Adrenal gland (tissue), 12 donors: ENCODE results near the gene RSRC1. TPM values are rescaled to one million over a fixed set of nuclear protein-coding genes. Genes with fewer than 3 reads are reported as not detected.

Experiments
- DNase-seq, 7 donors: peaks; one replicate each; pipeline ENCODE4 v3.0.0-alpha.2; 2019 to 2020
- H3K27ac ChIP-seq, 5 donors: fragments of 200-600 bp; sonication (generic) in 4 of 5; 1 replicate in 3 of 5; 2 replicates in 2 of 5; pipeline versions ENCODE4 v1.5.1 to v1.8.0; 2016 to 2020; ENCODE audit warnings: mild to moderate bottlenecking in 1 of 5
- H3K27me3 ChIP-seq: fragments of 200-600 bp; 2 replicates; pipeline ENCODE4 v1.8.0; 2021
- H3K36me3 ChIP-seq, 2 donors: fragments of 200-600 bp; replicated peaks in 1 of 2; 1 replicate in 1 of 2; 2 replicates in 1 of 2; pipeline versions ENCODE4 v1.5.1 to v1.8.0; 2018 to 2022
- H3K4me1 ChIP-seq, 2 donors: fragments of 200-600 bp; replicated peaks in 1 of 2; 1 replicate in 1 of 2; 2 replicates in 1 of 2; pipeline versions ENCODE4 v1.5.1 to v1.8.0; 2018 to 2021
- H3K4me3 ChIP-seq, 4 donors: fragments of 200-600 bp; sonication (generic) in 3 of 4; one replicate each; pipeline ENCODE4 v1.5.1; 2016 to 2018
- H3K9me3 ChIP-seq, 3 donors: fragments of 200-600 bp; sonication (generic) in 1 of 3; replicated peaks in 1 of 3; 1 replicate in 2 of 3; 2 replicates in 1 of 3; pipeline versions ENCODE4 v1.5.1 to v1.8.0; 2016 to 2021
- POLR2A ChIP-seq, 2 donors: fragments of 450-650 bp; IDR thresholded peaks; one replicate each; pipeline ENCODE4 v1.6.1; 2017; ENCODE audit warnings: antibody characterized with exemption in 2 of 2, mild to moderate bottlenecking in 2 of 2, moderate library complexity in 1 of 2
- WGBS, 4 donors: extraction: QIAGEN DNeasy Blood & Tissue Kit in 2 of 4; methylation state at CpG; one replicate each; pipeline versions ENCODE4 v1.1.5 to v1.1.7; 2013 to 2017; 5-methylcytosine and 5-hydroxymethylcytosine counted together
- intact Hi-C, 2 donors: fragments of 100-400 bp; cut with DNase I; formaldehyde crosslinking; loops; one replicate each; pipeline versions ENCODE4 v1.14.1 to v1.15.0; 2022 to 2023
- polyA plus RNA-seq, 3 donors: library from polyadenylated mRNA; stranded (reverse); fragments of 200-250 nt in 2 of 3; fragments of 350-450 nt in 1 of 3; fragmentation: Illumina TruSeq in 1 of 3; extraction: RNeasy Lipid Tissue Mini Kit (QIAGEN cat#74804) in 1 of 3; gene quantifications; one replicate each; pipeline ENCODE4 v1.2.3, GENCODE V29; 2013 to 2014
- total RNA-seq, 9 donors: library from RNA; depleted of rRNA in 4 of 9; stranded (reverse); fragments of >200 nt in 4 of 9; fragments of 120-200 nt in 1 of 9; fragmentation: NEBNext Ultra II Directional in 1 of 9; extraction: Animal tissue kit (Norgen Biotek cat#: 25700) in 1 of 9; gene quantifications; one replicate each; pipeline versions ENCODE4 v1.1.0 to v1.2.4, GENCODE V29; 2013 to 2023
- TF ChIP-seq, protein P1 (sequence below), 6 experiments: fragments of 450-650 bp in 4 of 6; fragments of 200-600 bp in 2 of 6; sonication (generic) in 1 of 6; IDR thresholded peaks; 1 replicate in 5 of 6; 2 replicates in 1 of 6; pipeline versions ENCODE4 v1.5.1 to v1.8.0; 2016 to 2021; ENCODE audit warnings: antibody characterized with exemption in 6 of 6, mild to moderate bottlenecking in 2 of 6, moderate library complexity in 1 of 6
- donor health status: healthy with polysubstance abuse.
- donor health status: Bipolar disorder and iron deficiency.
- donor health status: DM: yes; HTN: yes; CAD: no.
- donor health status: DM: no; HTN: no; CAD: no.
- donor health status: DM: no; HTN: no; CAD: no.
- donor health status: DM: yes; HTN: yes; CAD: no.

RSRC1 gene
- total and polyA plus RNA-seq, 12 donors = 12.6 to 125 (median 37.5) TPM

DNA sequence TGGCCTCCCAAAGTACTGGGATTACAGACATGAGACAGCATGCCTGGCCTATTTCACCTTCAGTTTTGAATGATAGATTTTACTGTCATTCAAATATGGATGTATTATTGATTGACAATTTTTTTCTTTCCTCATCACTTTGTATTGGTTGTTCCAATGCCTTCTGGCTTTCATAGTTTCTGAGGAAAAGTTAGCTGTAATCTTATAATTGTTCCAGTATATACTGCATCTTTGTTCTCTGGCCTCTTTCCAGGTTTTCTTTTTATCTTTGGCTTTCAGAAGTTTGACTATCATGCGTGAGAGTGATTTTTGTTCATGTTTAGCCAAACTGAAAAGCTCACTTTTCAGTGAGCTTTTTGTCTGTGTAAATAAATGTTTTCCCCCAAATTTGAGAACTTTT, 157.1 kb downstream of the RSRC1 start:
- DNase-seq = no peak
- no peaks in the 10 kb centered on the region for H3K36me3 ChIP-seq
- H3K27ac ChIP-seq = no peak overlapping the region
- TF ChIP-seq POLR2A (IDR thresholded peaks at IDR 0.05) = no peak
- TF ChIP-seq, protein P1, sequence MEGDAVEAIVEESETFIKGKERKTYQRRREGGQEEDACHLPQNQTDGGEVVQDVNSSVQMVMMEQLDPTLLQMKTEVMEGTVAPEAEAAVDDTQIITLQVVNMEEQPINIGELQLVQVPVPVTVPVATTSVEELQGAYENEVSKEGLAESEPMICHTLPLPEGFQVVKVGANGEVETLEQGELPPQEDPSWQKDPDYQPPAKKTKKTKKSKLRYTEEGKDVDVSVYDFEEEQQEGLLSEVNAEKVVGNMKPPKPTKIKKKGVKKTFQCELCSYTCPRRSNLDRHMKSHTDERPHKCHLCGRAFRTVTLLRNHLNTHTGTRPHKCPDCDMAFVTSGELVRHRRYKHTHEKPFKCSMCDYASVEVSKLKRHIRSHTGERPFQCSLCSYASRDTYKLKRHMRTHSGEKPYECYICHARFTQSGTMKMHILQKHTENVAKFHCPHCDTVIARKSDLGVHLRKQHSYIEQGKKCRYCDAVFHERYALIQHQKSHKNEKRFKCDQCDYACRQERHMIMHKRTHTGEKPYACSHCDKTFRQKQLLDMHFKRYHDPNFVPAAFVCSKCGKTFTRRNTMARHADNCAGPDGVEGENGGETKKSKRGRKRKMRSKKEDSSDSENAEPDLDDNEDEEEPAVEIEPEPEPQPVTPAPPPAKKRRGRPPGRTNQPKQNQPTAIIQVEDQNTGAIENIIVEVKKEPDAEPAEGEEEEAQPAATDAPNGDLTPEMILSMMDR (IDR thresholded peaks at IDR 0.05) = no peak
- intact Hi-C loops = no loop called here
- H3K4me1 ChIP-seq = no peaks in the 10 kb centered on the region
- H3K9me3 ChIP-seq = peaks cover 0 to 26% (median 22%) of the 10 kb centered on the region in 3 donors
- H3K4me3 ChIP-seq = no peak overlapping the region
- WGBS, 4 donors = 92 to 100% (median 93%) methylated on average over 1 of the region's 1 CpG
- H3K27me3 ChIP-seq = no peaks in the 10 kb centered on the region

DNA sequence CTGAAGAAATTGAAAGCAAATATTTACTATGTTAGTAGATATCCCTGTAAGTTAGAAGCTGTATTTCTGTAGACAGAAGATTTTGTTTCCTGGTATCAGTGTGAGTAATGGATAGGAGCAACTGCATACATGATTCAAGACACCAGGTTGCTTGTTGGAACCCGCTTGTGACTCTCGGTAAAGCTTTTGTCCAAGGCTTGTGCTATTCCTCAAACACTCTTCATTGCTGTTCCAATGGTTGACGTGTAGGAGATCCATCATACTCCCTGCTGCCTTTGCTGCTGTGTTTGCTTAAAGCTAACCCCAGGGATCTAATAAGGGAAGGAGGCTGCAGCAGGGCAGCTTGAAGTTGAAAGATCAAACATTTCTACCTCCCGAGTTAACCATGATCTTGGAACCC, 160.1 kb downstream of the RSRC1 start:
- Histone ChIP-seq H3K9me3 (peaks cover 0 to 26% (median 21%) of the 10 kb centered on the region in 3 donors), H3K27ac (no peak overlapping the region), H3K4me3 (no peak overlapping the region), H3K36me3 (no peaks in the 10 kb centered on the region), H3K4me1 (no peaks in the 10 kb centered on the region), H3K27me3 (no peaks in the 10 kb centered on the region)
- no peak for DNase-seq
- WGBS, 4 donors = 87 to 93% (median 92%) methylated on average over 4 of the region's 4 CpGs
- TF ChIP-seq, protein P1 (IDR thresholded peaks at IDR 0.05) = no peak
- no peak for TF ChIP-seq POLR2A (IDR thresholded peaks at IDR 0.05)
- intact Hi-C loops = no loop called here

DNA sequence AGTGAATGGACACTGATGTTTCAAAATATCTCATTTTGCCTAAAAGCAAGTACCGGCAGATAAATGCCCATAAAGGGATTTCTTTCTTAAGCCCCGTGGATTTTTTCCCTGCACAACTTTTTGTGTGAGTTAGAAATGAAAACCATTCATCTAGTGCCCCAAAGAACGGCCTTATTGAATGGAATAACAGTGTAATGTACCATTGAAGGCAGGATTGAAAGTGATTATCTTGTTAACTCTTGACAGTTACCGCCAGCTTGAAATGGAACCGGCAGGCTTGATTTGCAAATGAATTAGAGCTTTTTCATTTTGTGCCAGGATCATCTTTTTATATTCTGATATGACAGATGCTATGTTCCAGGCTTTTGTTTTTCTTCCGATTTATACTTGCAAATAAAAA, 162.2 kb downstream of the RSRC1 start:
- peaks cover 0 to 13% (median 11%) of the 10 kb centered on the region in 3 donors for H3K9me3 ChIP-seq
- H3K27me3 ChIP-seq = no peaks in the 10 kb centered on the region
- intact Hi-C loops = no loop called here
- H3K36me3 ChIP-seq = no peaks in the 10 kb centered on the region
- WGBS, 4 donors = 80 to 85% (median 84%) methylated on average over 6 of the region's 6 CpGs
- DNase-seq = no peak
- no peak overlapping the region for H3K27ac ChIP-seq
- H3K4me1 ChIP-seq = no peaks in the 10 kb centered on the region
- TF ChIP-seq POLR2A (IDR thresholded peaks at IDR 0.05) = no peak
- TF ChIP-seq, protein P1 (IDR thresholded peaks at IDR 0.05) = no peak
- H3K4me3 ChIP-seq = no peak overlapping the region

DNA sequence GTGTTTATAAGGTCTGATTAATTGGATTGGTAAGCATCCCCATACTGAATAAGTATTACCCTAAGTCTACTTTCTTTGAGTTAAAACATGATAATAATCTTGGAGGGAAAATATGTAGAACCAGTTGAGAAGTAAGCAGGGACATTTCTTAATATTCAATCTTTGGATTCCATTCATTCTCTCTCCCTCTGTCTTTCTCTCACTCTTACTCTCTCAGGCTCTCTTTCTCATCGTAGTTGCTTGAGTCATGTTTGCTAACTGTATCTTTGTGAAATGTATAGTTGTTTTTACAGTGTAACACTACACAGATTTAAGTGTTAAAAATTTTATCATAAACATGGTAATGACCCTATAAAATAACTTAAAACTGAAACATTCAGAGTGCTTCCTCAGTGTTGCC, 163.8 kb downstream of the RSRC1 start:
- Histone ChIP-seq H3K4me3 (no peak overlapping the region), H3K36me3 (no peaks in the 10 kb centered on the region), H3K9me3 (peaks cover 0 to 5% (median 0%) of the 10 kb centered on the region in 3 donors), H3K27ac (no peak overlapping the region), H3K4me1 (no peaks in the 10 kb centered on the region), H3K27me3 (no peaks in the 10 kb centered on the region)
- TF ChIP-seq POLR2A (IDR thresholded peaks at IDR 0.05) = no peak
- TF ChIP-seq, protein P1 (IDR thresholded peaks at IDR 0.05) = no peak
- 88 to 97% (median 92%) methylated on average over 1 of the region's 1 CpG for WGBS, 4 donors
- intact Hi-C loops = no loop called here
- no peak for DNase-seq
